ENCODE data around the gene SLC16A3. TPM values are rescaled to one million over a fixed set of nuclear protein-coding genes. Genes with fewer than 3 reads are reported as not detected.

The SLC16A3 gene
- polyA plus RNA-seq, 1 donor (not counting 4 experiments of a cell fraction or from before 2014, with no cell fraction given): 35.7 TPM

DNA sequence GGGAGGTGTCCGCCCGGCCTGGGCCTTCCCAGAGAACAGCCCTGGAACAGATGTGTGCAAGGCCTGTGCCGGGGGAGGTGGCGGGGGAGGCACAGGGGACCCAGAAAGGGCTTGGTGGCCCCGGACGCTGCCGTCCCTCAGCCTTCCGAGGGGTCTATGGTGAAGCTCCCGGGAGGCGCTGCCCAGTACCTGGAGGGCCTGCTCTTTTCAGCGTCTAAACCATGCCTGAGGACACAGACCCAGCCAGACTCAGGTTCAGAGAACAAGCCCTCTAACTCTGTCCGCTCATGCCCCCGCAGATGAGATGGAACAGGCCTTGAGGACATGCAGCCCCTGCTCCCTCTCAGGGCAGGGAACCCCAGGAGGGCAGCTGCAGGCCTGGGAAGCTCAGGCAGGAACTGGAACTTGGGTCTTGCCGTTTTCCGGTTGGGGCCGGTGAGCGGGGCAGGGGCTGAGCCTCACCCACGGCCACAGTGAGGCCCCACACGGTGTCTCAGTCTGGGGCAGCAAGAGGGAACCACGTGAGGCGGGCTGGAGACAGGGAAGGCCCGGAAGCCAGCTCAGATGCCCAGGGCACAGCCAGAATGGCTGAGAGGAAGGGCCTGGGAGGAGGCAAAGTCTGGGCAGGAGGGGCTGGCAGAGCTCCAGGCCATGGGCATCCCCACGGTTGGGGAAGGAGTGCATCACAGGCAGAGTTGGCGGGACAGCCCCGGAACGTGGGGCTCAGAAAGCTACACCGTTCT lies 12.5 kb downstream of the SLC16A3 start:
- peaks cover 28% of the 10 kb centered on the region for H3K79me2 ChIP-seq (ENCODE audit: control insufficient read depth, insufficient read depth, low read length)
- peak overlapping the region; percentile 52 for H3K9ac ChIP-seq (ENCODE audit: control insufficient read depth, extremely low read depth, insufficient read depth, low read length)
- peaks cover 2% of the 10 kb centered on the region for H3K9me1 ChIP-seq (ENCODE audit: control insufficient read depth, extremely low read depth, insufficient read depth, low read length)
- no peaks in the 10 kb centered on the region for H3K9me3 ChIP-seq (ENCODE audit: control insufficient read depth, low read depth, low read length)
- FAIRE-seq (peak; percentile 77), DNase-seq (ENCODE audit: low read depth, low spot score) (no peak)
- no peak overlapping the region for H2AFZ ChIP-seq (ENCODE audit: control insufficient read depth, low read length)
- no peak for TF ChIP-seq EZH2 (IDR thresholded peaks at IDR 0.05; ENCODE audit: low read length)
- H3K4me3 ChIP-seq (ENCODE audit: control insufficient read depth in 2 of 3, extremely low read depth in 1 of 3, insufficient read depth in 2 of 3, low read depth in 1 of 3, low read length in 3 of 3): no peak overlapping the region
- peak overlapping the region; percentile 44 for H3K27ac ChIP-seq (ENCODE audit: control insufficient read depth, insufficient read depth, low read length)
- dilution Hi-C loops (cut with MboI; ENCODE audit: extremely low pct_ligation_motif_present, low sequenced_read_pairs): no loop called here
- H4K20me1 ChIP-seq (ENCODE audit: control insufficient read depth, extremely low read depth, insufficient read depth, low read length): peaks cover 19% of the 10 kb centered on the region
- peaks cover 40 to 51% of the 10 kb centered on the region in 2 experiments for H3K36me3 ChIP-seq (ENCODE audit: control insufficient read depth in 2 of 2, extremely low read depth in 1 of 2, insufficient read depth in 2 of 2, low read length in 2 of 2)
- peak overlapping the region; percentile 22 for H3K4me2 ChIP-seq (ENCODE audit: control insufficient read depth, extremely low read depth, insufficient read depth, low read depth, low read length)
- H3K4me1 ChIP-seq (ENCODE audit: control insufficient read depth, extremely low read depth, insufficient read depth, low read length): peaks cover 49% of the 10 kb centered on the region
- no peaks in the 10 kb centered on the region for H3K27me3 ChIP-seq (ENCODE audit: control insufficient read depth, extremely low read depth, insufficient read depth, low read length)

- peak overlapping the region; percentile 52 for H3K9ac ChIP-seq (ENCODE audit: control insufficient read depth, extremely low read depth, insufficient read depth, low read length)
Observed at GRCh38 chr17:82241926-82242697, 13.3 kb downstream of the SLC16A3 start.

More at GRCh38 chr17:82241926-82242697, 13.3 kb downstream of the SLC16A3 start:
- Histone ChIP-seq H3K27me3 (ENCODE audit: control insufficient read depth, extremely low read depth, insufficient read depth, low read length) (no peaks in the 10 kb centered on the region), H4K20me1 (ENCODE audit: control insufficient read depth, extremely low read depth, insufficient read depth, low read length) (peaks cover 19% of the 10 kb centered on the region), H3K9me1 (ENCODE audit: control insufficient read depth, extremely low read depth, insufficient read depth, low read length) (peaks cover 2% of the 10 kb centered on the region), H3K4me2 (ENCODE audit: control insufficient read depth, extremely low read depth, insufficient read depth, low read depth, low read length) (peak overlapping the region; percentile 22), H3K79me2 (ENCODE audit: control insufficient read depth, insufficient read depth, low read length) (peaks cover 28% of the 10 kb centered on the region), H3K27ac (ENCODE audit: control insufficient read depth, insufficient read depth, low read length) (peak overlapping the region; percentile 44), H3K36me3 (ENCODE audit: control insufficient read depth in 2 of 2, extremely low read depth in 1 of 2, insufficient read depth in 2 of 2, low read length in 2 of 2) (peaks cover 37 to 53% of the 10 kb centered on the region in 2 experiments), H3K9me3 (ENCODE audit: control insufficient read depth, low read depth, low read length) (no peaks in the 10 kb centered on the region), H2AFZ (ENCODE audit: control insufficient read depth, low read length) (no peak overlapping the region), H3K4me1 (ENCODE audit: control insufficient read depth, extremely low read depth, insufficient read depth, low read length) (peaks cover 56% of the 10 kb centered on the region), H3K4me3 (ENCODE audit: control insufficient read depth in 2 of 3, extremely low read depth in 1 of 3, insufficient read depth in 2 of 3, low read depth in 1 of 3, low read length in 3 of 3) (no peak overlapping the region)
- dilution Hi-C loops (cut with MboI; ENCODE audit: extremely low pct_ligation_motif_present, low sequenced_read_pairs): no loop called here
- FAIRE-seq (no peak), DNase-seq (ENCODE audit: low read depth, low spot score) (no peak)
- no peak for TF ChIP-seq EZH2 (IDR thresholded peaks at IDR 0.05; ENCODE audit: low read length)
- TF ChIP-seq, protein P1, sequence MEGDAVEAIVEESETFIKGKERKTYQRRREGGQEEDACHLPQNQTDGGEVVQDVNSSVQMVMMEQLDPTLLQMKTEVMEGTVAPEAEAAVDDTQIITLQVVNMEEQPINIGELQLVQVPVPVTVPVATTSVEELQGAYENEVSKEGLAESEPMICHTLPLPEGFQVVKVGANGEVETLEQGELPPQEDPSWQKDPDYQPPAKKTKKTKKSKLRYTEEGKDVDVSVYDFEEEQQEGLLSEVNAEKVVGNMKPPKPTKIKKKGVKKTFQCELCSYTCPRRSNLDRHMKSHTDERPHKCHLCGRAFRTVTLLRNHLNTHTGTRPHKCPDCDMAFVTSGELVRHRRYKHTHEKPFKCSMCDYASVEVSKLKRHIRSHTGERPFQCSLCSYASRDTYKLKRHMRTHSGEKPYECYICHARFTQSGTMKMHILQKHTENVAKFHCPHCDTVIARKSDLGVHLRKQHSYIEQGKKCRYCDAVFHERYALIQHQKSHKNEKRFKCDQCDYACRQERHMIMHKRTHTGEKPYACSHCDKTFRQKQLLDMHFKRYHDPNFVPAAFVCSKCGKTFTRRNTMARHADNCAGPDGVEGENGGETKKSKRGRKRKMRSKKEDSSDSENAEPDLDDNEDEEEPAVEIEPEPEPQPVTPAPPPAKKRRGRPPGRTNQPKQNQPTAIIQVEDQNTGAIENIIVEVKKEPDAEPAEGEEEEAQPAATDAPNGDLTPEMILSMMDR (optimal IDR thresholded peaks at IDR 0.05 in 1 of 3, IDR thresholded peaks at IDR 0.05 in 1 of 3, conservative IDR thresholded peaks at IDR 0.05 in 1 of 3; ENCODE audit: extremely low read depth in 1 of 3, insufficient read depth in 2 of 3, low read length in 3 of 3): no peak

Data from keratinocyte (primary cell).